ENCODE measurements around the gene SMAD6. TPM values are rescaled to one million over a fixed set of nuclear protein-coding genes. Genes with fewer than 3 reads are reported as not detected.

Gene SMAD6
- total and polyA plus RNA-seq, 9 of the 15 experiments (the other 6 are each of a cell fraction or from before 2014, with no cell fraction given), result 0.10 to 15.5 (median 3.7) TPM

DNA sequence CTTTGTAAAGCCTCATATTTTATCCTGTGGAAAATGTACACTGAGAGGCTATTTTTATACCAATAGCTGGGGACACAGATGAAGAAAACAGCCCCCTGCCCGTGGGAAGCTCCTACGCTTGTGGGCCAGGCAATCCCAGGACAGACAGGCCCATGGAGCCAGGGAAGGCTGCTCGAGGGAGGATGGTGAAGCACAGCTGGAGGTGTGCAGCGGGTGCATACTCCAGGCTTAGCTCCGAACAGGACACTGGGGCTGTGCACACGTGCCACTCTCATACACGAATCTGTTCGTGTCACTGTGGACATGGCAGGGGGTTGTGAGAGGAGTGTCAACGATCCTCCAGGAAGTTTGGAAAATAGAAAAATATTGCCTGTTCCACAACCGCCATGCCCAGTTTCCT is 36.1 kb downstream of the SMAD6 start:
- ATAC-seq (no peak), FAIRE-seq (no peak), DNase-seq (ENCODE audit: extremely low read depth in 1 of 4, low spot score in 3 of 4) (no peak)
- H3K4me2 ChIP-seq (ENCODE audit: insufficient read depth, low read length), result no peak overlapping the region
- ChIA-PET CTCF (ENCODE audit: low intra/inter-chr PET ratio) (no interaction called here), POLR2A (no interaction called here)
- H3K27me3 ChIP-seq (ENCODE audit: control insufficient read depth in 2 of 2, insufficient read depth in 2 of 2, low read length in 2 of 2), result no peaks in the 10 kb centered on the region
- no peaks in the 10 kb centered on the region for H3K9me1 ChIP-seq (ENCODE audit: control insufficient read depth, insufficient read depth, low read length)
- H3K27ac ChIP-seq (ENCODE audit: extremely low read depth, low read depth, low read length), result no peak overlapping the region
- no peaks in the 10 kb centered on the region for H3K9me3 ChIP-seq (replicated peaks; ENCODE audit: control insufficient read depth, insufficient read depth, low read depth, low read length)
- no peak overlapping the region for H3K9ac ChIP-seq (ENCODE audit: insufficient read depth in 1 of 2, low read depth in 2 of 2, low read length in 2 of 2)
- in situ Hi-C loops (cut with MboI) (no loop called here), intact Hi-C loops (cut with micrococcal nuclease) (no loop called here)
- peaks cover 0 to 3% of the 10 kb centered on the region in 2 experiments; a peak in 2 of 5 replicates for H3K4me1 ChIP-seq (replicated peaks in 1 of 2; ENCODE audit: control insufficient read depth in 2 of 2, insufficient read depth in 2 of 2, low read length in 2 of 2)
- 81% methylated on average over 10 of the region's 10 CpGs for WGBS (ENCODE audit: insufficient coverage, low coverage, missing lambda C conversion rate)
- H3K4me3 ChIP-seq, result no peak overlapping the region
- peaks cover 31% of the 10 kb centered on the region; the same call in 2 of the 3 replicates for H3K79me2 ChIP-seq (ENCODE audit: control insufficient read depth, insufficient read depth, low read length)
- H4K20me1 ChIP-seq (replicated peaks; ENCODE audit: control insufficient read depth, insufficient read depth, low read length), result peaks cover 10% of the 10 kb centered on the region; the same call in 1 of the 2 replicates
- BruUV-seq (replicated peaks), result no TSS peak
- H2AFZ ChIP-seq (ENCODE audit: low read depth, low read length), result no peak overlapping the region
- peaks cover 2% of the 10 kb centered on the region; the same call in 2 of the 3 replicates for H3K36me3 ChIP-seq (ENCODE audit: control insufficient read depth, insufficient read depth, low read length)
- TF ChIP-seq ZNF655 (CRISPR knock-in tag; IDR thresholded peaks at IDR 0.05) (no peak), ZNF592 (IDR thresholded peaks at IDR 0.05) (no peak), RNF2 (IDR thresholded peaks at IDR 0.05) (no peak), CBX3 (IDR thresholded peaks at IDR 0.05; ENCODE audit: borderline replicate concordance in 1 of 2, low read length in 2 of 2) (no peak), E2F6 (IDR thresholded peaks at IDR 0.05; ENCODE audit: borderline replicate concordance in 1 of 2, extremely low read depth in 1 of 2, insufficient read depth in 1 of 2, insufficient read length in 1 of 2, low read depth in 1 of 2, low read length in 1 of 2, poor library complexity in 1 of 2, severe bottlenecking in 1 of 2) (no peak), ZBTB9 (CRISPR knock-in tag; IDR thresholded peaks at IDR 0.05) (no peak), MTA2 (IDR thresholded peaks at IDR 0.05; ENCODE audit: low read depth) (no peak), TAL1 (IDR thresholded peaks at IDR 0.05) (no peak), ZNF717 (CRISPR knock-in tag; IDR thresholded peaks at IDR 0.05) (no peak), ZZZ3 (IDR thresholded peaks at IDR 0.05) (no peak), PRPF4 (IDR thresholded peaks at IDR 0.05; ENCODE audit: insufficient read depth, low read depth, low read length, poor library complexity, severe bottlenecking) (no peak), RUNX1 (IDR thresholded peaks at IDR 0.05; ENCODE audit: low read depth) (no peak)
- TF ChIP-seq, protein P1, sequence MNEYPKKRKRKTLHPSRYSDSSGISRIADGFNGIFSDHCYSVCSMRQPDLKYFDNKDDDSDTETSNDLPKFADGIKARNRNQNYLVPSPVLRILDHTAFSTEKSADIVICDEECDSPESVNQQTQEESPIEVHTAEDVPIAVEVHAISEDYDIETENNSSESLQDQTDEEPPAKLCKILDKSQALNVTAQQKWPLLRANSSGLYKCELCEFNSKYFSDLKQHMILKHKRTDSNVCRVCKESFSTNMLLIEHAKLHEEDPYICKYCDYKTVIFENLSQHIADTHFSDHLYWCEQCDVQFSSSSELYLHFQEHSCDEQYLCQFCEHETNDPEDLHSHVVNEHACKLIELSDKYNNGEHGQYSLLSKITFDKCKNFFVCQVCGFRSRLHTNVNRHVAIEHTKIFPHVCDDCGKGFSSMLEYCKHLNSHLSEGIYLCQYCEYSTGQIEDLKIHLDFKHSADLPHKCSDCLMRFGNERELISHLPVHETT (CRISPR knock-in tag; conservative IDR thresholded peaks at IDR 0.05 in 1 of 2, IDR thresholded peaks at IDR 0.05 in 1 of 2), result no peak

All from K562 (cell line).